NCI-H774 (cell line): Measurements from ENCODE around the gene CDH1.
"Not testable (repeated sequence)": the region's sequence is repeated elsewhere in the genome, so short reads cannot be mapped to it uniquely, and the experiment has no call there.

ENCODE experiments used
- DNase-seq: peaks from one replicate; lab custom pipeline; 2025; lab: John Stamatoyannopoulos, UW

CDH1 gene

GRCh38 chr16:68762996-68763756 is 26.1 kb downstream of the CDH1 start:
- DNase-seq, result no peak

DNA sequence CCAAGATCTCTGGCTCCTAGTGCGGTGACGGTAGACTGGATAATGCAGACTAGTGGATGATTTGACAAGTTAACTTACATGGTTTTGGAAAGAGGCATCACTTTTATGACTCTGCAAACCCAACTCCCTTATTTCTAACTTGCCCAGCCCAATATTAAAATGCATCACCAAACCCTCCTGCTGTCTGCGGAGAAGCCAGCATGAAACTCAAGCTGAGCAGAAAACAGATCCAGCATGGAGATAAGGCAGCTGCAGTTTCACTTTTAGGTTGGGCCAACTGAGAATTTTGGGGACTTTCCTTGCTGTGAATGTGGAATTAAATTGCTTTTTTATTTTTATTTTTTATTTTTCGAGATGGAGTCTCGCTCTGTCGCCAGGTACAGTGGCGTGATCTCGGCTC is 27.8 kb downstream of the CDH1 start:
- no peak for DNase-seq

DNA sequence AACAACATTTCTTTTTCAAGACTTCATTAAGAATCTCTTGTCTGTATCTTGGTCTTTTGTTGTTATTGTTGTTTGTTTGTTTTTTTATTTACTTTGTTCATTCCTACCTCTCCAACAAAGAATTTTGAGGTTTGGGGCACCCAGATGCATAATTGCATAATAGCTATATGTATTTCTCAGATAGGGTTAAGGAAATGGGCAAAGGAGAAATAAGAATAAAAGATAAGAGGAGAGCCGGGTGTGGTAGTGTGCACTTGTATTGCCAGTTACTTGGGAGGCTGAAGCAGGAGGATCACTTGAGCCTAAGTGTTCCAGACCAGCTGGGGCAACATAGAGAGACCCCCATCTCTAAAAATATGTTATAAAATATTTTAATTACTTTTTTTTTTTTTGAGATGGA is 30.5 kb downstream of the CDH1 start:
- DNase-seq, result no peak

DNA sequence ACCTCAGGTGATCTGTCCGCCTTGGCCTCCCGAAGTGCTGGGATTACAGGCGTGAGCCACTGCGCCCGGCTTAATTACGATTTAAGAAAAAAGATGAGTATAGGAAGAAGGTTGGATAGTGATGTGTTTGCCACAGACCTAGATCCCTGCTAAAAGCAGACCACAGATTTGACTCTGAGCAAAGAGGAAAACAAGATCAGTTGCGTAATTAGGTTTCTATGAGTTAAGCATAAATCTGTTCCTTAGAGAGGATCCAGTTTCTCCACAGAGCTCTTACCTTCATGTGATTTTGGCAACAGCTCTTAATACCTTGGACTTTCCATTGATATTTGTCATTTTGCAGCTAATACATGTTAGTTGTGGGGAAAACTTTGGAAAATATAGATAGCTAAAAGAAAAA is 31.1 kb downstream of the CDH1 start:
- DNase-seq, result no peak

- DNase-seq, result no peak
These were observed 31.7 kb downstream of the CDH1 start for GRCh38 chr16:68768771-68769170.

DNA sequence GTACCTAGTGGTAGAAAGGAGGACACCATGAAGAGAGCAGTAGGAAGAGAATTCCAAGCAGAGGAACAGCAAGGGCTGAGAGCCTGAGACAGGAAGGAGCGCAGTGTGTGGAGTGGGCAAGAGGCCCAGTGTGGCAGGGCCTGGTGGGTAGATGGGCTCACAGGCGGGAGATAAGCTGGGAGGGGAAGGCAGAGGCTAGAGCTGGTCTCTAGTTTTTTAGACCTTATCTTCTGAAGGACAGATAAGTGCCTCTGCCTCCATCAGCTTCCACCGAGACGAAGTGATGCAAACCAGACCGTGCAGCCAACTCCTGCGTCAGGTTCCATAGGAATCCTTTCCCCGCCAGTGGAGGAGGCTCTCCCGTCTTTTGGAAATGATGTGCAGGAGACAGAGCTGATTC is 33.6 kb downstream of the CDH1 start:
- DNase-seq, result no peak

GRCh38 chr16:68772030-68772681 is 35.1 kb downstream of the CDH1 start:
- no peak for DNase-seq

DNA sequence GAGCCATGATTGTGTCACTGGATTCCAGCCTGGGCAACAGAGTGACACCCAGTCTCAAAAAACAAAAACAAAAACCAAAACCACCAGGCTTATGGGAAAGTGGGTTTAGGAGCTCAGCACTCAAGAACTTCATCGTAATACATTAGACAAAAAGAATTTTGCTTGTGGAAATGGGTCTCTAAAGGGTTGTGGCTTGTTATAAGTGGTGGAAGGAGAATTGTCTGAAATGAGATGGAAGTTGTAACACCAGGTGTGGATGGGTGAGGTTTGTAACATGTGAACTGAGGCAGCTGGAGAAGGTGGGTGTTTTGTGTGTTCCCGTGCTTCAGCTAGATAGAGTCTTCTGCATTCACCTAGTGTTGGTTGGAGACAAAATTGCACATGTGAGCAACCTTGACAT is 35.8 kb downstream of the CDH1 start:
- no peak for DNase-seq

DNA sequence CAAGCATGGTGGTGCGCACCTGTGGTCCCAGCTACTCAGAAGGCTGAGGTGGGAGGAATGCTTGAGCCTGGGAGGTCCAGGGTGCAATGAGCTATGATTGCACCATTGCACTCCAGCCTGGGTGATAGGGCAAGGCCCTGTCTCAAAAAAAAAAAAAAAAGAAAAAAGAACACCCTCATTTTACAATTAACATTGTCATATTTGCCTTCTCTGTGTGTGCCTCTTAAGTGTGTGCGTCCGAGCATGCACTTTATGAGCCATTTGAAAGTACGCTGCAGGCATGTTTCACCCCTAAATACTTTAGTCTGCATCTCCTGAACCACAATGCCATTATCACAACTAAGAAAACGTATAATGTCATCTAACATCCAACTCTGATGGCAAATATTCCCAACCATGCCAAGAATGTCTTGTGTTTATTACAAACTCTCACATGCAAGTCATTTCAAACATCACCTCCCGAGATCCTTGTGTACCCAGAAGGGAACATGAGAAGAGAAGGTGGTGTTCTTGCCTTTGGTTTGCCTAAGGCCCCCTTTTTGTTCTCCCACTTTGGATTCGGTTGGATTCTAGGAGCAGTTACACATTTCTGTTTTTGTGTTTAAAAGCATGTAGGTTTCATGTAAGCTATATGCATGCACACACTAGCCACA is 38.0 kb downstream of the CDH1 start:
- DNase-seq, result no peak

GRCh38 chr16:68776821-68777485 is 39.9 kb downstream of the CDH1 start:
- no peak for DNase-seq

GRCh38 chr16:68778551-68779231 is 41.6 kb downstream of the CDH1 start:
- DNase-seq, result peak; percentile 59

- no peak for DNase-seq
These were observed 42.8 kb downstream of the CDH1 start for GRCh38 chr16:68779891-68780290.

DNA sequence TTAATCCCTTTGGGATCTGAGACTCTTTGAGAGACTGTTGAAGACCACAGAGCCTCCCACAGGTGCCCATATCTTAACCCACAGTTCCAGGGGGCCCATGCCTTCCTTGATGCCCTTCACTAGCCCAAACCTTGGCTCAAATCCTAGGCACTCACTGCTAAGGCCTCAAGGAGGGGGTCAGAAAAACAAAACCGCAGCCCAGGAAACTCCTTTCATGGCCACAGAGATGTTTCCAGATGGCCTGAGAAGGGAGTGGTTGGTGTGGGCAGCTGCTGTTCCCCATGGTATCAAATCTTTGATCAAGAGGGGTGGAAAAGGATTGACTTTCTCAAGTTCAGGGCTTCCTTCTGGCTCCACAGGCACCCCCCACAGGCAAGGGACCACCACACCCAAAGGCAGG is 44.7 kb downstream of the CDH1 start:
- no peak for DNase-seq

GRCh38 chr16:68782198-68783174 is 45.4 kb downstream of the CDH1 start:
- DNase-seq, result no peak

DNA sequence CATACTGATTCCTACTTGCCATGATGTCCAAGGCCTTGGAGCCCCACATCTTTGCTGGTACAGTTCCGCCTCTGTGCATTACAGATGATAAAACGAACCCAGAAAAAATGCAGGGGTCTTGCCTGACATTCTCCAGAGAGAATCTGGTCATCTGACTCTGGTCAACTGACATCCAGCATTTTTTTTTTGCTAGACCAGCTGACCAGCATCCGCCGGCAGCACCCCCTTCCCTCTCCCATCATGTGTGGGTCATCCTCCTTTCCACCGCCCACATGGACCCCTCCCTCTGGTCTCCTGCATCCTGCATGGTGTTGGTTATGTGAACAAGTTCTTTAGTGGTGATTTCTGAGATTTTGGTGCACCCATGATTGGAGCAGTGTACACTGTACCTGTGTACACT is 47.1 kb downstream of the CDH1 start:
- DNase-seq, result no peak

GRCh38 chr16:68784721-68785120 is 47.6 kb downstream of the CDH1 start:
- DNase-seq, result no peak

GRCh38 chr16:68785715-68786114 is 48.6 kb downstream of the CDH1 start:
- no peak for DNase-seq

GRCh38 chr16:68786685-68787418 is 49.8 kb downstream of the CDH1 start:
- peak; percentile 50 for DNase-seq

DNA sequence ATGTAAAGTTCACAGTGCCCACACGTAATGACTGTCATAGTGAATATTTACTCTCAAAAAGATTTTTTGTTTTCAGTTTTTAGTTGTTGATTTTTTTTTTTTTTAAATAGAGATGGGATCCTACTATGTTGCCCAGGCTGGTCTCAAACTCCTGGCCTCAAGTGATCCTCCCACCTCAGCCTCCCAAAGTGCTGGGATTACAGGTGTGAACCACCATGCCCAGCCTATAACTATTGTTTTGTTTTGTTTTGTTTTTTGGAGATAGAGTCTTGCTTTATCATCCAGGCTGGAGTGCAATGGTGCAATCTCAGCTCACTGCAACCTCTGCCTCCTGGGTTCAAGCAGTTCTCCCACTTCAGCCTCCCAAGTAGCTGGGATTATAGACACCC is 50.3 kb downstream of the CDH1 start:
- not testable (repeated sequence) for DNase-seq

DNA sequence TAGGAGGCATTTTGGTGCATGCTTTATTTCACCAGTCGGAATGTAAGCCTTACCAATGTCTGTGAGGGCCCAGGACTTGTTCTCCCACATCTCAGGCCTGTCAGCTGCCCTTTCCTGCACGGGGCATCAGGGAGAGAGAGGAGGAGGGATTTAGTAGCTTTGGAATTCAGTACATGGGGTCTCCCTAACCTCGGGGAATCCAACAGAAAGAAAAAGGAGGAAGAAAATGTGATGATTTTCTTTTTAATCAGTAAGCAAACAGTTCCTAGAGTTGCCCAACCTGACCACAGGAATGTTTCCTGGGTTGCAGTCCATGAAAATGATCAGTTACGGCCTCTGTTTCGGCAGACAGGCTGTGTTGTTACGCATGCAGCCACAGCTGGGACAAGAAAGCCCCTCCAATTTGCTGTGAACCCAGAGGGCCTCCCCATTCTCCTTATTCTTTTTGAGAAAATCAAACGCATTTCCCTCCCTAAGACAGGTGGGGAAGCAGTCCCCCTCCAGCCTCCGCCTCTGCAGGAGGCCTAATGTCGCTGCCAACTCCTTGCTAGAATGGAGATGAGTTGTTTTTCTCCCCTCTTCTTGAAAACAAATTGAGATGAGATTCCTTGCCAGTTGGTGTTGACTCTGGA is 53.2 kb downstream of the CDH1 start:
- no peak for DNase-seq
